A549 (cell line): ENCODE measurements around the gene LGALS1. TPM values are rescaled to one million over a fixed set of nuclear protein-coding genes. Genes with fewer than 3 reads are reported as not detected.

ENCODE experiments used
- ATAC-seq, 2 experiments: fragments of 200-7000 bp in 1 of 2; fragments of >200 bp in 1 of 2; cut with Nextera tagmentation in 1 of 2; cut with Tn5 transposase in 1 of 2; 3 replicates each; pipeline versions ENCODE4 v1.8.0 to v1.9.1; 2018 to 2020; ENCODE audit warnings: mild to moderate bottlenecking in 1 of 2, moderate library complexity in 1 of 2
- CTCF ChIA-PET: fragments of 300-600 bp; sonication (Branson Sonifier 250); formaldehyde crosslinking; extraction: SDS; loops from one replicate; lab custom pipeline; 2021; ENCODE audit warnings: antibody characterized with exemption, inconsistent platforms; lab: Yijun Ruan, JAX
- POLR2A ChIA-PET: fragments of 350-600 bp; formaldehyde crosslinking; extraction: SDS; loops from one replicate; lab custom pipeline; 2021; ENCODE audit warnings: antibody characterized with exemption, inconsistent platforms; lab: Yijun Ruan, JAX
- DNase-seq, 2 experiments: peaks; one replicate each; pipeline versions ENCODE4 v3.0.0 to v3.0.0-alpha.2; 2011 to 2016; ENCODE audit warnings: low read depth in 1 of 2, low spot score in 1 of 2
- FAIRE-seq: peaks from 2 replicates; lab custom pipeline; 2011; peaks lifted over from hg19 to GRCh38; lab: Jason Lieb, UNC
- H3K27ac ChIP-seq, 2 experiments: fragments of >200 bp; sonication (Bioruptor Twin); formaldehyde crosslinking; 3 replicates each; pipeline ENCODE4 v1.5.1; 2016 to 2017
- H3K4me1 ChIP-seq: fragments of >200 bp; sonication (Bioruptor Twin); formaldehyde crosslinking; 3 replicates; pipeline ENCODE4 v1.6.1; 2016
- H3K4me2 ChIP-seq: fragments of >200 bp; sonication (Bioruptor Twin); formaldehyde crosslinking; 3 replicates; pipeline ENCODE4 v1.6.1; 2016
- H3K4me3 ChIP-seq: fragments of >200 bp; sonication (Bioruptor Twin); formaldehyde crosslinking; 3 replicates; pipeline ENCODE4 v1.5.1; 2016
- H3K9me3 ChIP-seq: fragments of >200 bp; sonication (Bioruptor Twin); formaldehyde crosslinking; 3 replicates; pipeline ENCODE4 v1.6.1; 2016
- CBX8 ChIP-seq: fragments of 200-600 bp; sonication (generic); IDR thresholded peaks from 2 replicates; pipeline ENCODE4 v1.6.1; 2016
- CHD2 ChIP-seq: fragments of 150-350 bp; IDR thresholded peaks from 2 replicates; pipeline ENCODE4 v1.6.1; 2014; ENCODE audit warnings: low read length; ENCODE audit not compliant: partially characterized antibody
- EP300 ChIP-seq, 2 experiments: fragments of >200 bp; sonication (Bioruptor Twin); formaldehyde crosslinking; IDR thresholded peaks; 2 replicates in 1 of 2; 3 replicates in 1 of 2; pipeline ENCODE4 v1.6.1; 2016 to 2017
- FOSB ChIP-seq: fragments of 250-450 bp; sonication (Bioruptor Pico); IDR thresholded peaks from 2 replicates; pipeline ENCODE4 v1.5.0; 2020; ENCODE audit warnings: mild to moderate bottlenecking, moderate library complexity
- FOSL2 ChIP-seq, 2 experiments: fragments of 450-650 bp in 1 of 2; fragments of >200 bp in 1 of 2; sonication (Bioruptor Twin) in 1 of 2; formaldehyde crosslinking; IDR thresholded peaks; 2 replicates each; pipeline versions ENCODE4 v1.5.0 to v1.6.1; 2016 to 2020; ENCODE audit warnings: mild to moderate bottlenecking in 1 of 2, moderate library complexity in 1 of 2
- FOXS1 ChIP-seq: fragments of 250-450 bp; sonication (Bioruptor Pico); IDR thresholded peaks from 2 replicates; pipeline ENCODE4 v1.5.0; 2020; ENCODE audit warnings: mild to moderate bottlenecking, moderate library complexity
- GATA3 ChIP-seq: IDR thresholded peaks from 2 replicates; pipeline ENCODE4 v1.6.1; 2012; ENCODE audit warnings: borderline replicate concordance
- HOXA7 ChIP-seq: fragments of 250-450 bp; sonication (Bioruptor Pico); IDR thresholded peaks from 2 replicates; pipeline ENCODE4 v1.5.0; 2020; ENCODE audit warnings: mild to moderate bottlenecking, moderate library complexity
- MAZ ChIP-seq: fragments of 150-350 bp; IDR thresholded peaks from 2 replicates; pipeline ENCODE4 v1.6.1; 2014; ENCODE audit warnings: antibody characterized with exemption, low read depth, low read length, borderline replicate concordance
- MYC ChIP-seq: IDR thresholded peaks from 2 replicates; pipeline ENCODE4 v1.6.1; 2012; ENCODE audit warnings: mild to moderate bottlenecking, inconsistent platforms, low read length, improper control_type of control experiment, borderline replicate concordance
- NFE2L2 ChIP-seq: fragments of 150-350 bp; conservative IDR thresholded peaks from 2 replicates; pipeline ENCODE4 v1.6.1; 2014; ENCODE audit warnings: low read length
- NPAS2 ChIP-seq: fragments of 250-450 bp; sonication (Bioruptor Pico); IDR thresholded peaks from 2 replicates; pipeline ENCODE4 v1.8.0; 2022; ENCODE audit warnings: mild to moderate bottlenecking, moderate library complexity, borderline replicate concordance
- PHF8 ChIP-seq: fragments of 200-600 bp; sonication (generic); IDR thresholded peaks from 2 replicates; pipeline ENCODE4 v1.6.1; 2016; ENCODE audit warnings: low read depth, mild to moderate bottlenecking, antibody characterized with exemption, moderate library complexity, borderline replicate concordance
- POLR2A ChIP-seq: IDR thresholded peaks from 2 replicates; pipeline ENCODE4 v1.6.1; 2012; ENCODE audit warnings: mild to moderate bottlenecking, low read length
- RAD21 ChIP-seq, 2 experiments: fragments of >200 bp in 1 of 2; sonication (Bioruptor Twin) in 1 of 2; formaldehyde crosslinking in 1 of 2; IDR thresholded peaks in 1 of 2; conservative IDR thresholded peaks in 1 of 2; 2 replicates in 1 of 2; 3 replicates in 1 of 2; pipeline ENCODE4 v1.6.1; 2012 to 2018; ENCODE audit warnings: inconsistent platforms in 1 of 2
- RCOR1 ChIP-seq: fragments of 150-350 bp; IDR thresholded peaks from 2 replicates; pipeline ENCODE4 v1.6.1; 2014; ENCODE audit warnings: antibody characterized with exemption, low read length, low read depth
- RFX5 ChIP-seq: fragments of 450-650 bp; IDR thresholded peaks from 2 replicates; pipeline ENCODE4 v1.7.1; 2014; ENCODE audit warnings: antibody characterized with exemption, mild to moderate bottlenecking, moderate library complexity
- RNF2 ChIP-seq: fragments of 200-600 bp; sonication (generic); IDR thresholded peaks from 2 replicates; pipeline ENCODE4 v1.6.1; 2016; ENCODE audit warnings: low read depth, mild to moderate bottlenecking, antibody characterized with exemption, moderate library complexity, borderline replicate concordance
- SREBF2 ChIP-seq: fragments of 450-650 bp; IDR thresholded peaks from 2 replicates; pipeline ENCODE4 v1.6.1; 2014; ENCODE audit warnings: mild to moderate bottlenecking, moderate library complexity
- TFCP2L1 ChIP-seq: fragments of 250-450 bp; sonication (Bioruptor Pico); IDR thresholded peaks from 2 replicates; pipeline ENCODE4 v1.5.0; 2021; ENCODE audit warnings: mild to moderate bottlenecking
- ZC3H11A ChIP-seq: fragments of 450-650 bp; IDR thresholded peaks from 2 replicates; pipeline ENCODE4 v1.6.1; 2014; ENCODE audit warnings: antibody characterized with exemption, mild to moderate bottlenecking
- WGBS: methylation state at CpG from one replicate; pipeline ENCODE4 v1.1.6; 2017; ENCODE audit errors: missing lambda C conversion rate; 5-methylcytosine and 5-hydroxymethylcytosine counted together
- polyA plus RNA-seq, 4 experiments: library from polyadenylated mRNA; depleted of rRNA in 3 of 4; stranded (reverse); fragments of >200 nt; fragmentation: RNase III in 1 of 4; extraction: RNeasy Plus Mini Kit Qiagen cat#74134 plus additional on column Dnase treatment in 1 of 4; gene quantifications; 2 replicates in 3 of 4; 3 replicates in 1 of 4; pipeline ENCODE4 v1.2.3, GENCODE V29; 2011 to 2017
- TF ChIP-seq, protein P1 (sequence below): fragments of 450-650 bp; IDR thresholded peaks from 2 replicates; pipeline ENCODE4 v1.6.1; 2014; ENCODE audit warnings: antibody characterized with exemption
- TF ChIP-seq, protein P2 (sequence below): IDR thresholded peaks from 2 replicates; pipeline ENCODE4 v1.6.1; 2012; ENCODE audit warnings: low read depth, borderline replicate concordance
- TF ChIP-seq, protein P3 (sequence below): fragments of 250-450 bp; sonication (Bioruptor Pico); IDR thresholded peaks from 2 replicates; pipeline ENCODE4 v1.5.0; 2021; ENCODE audit warnings: mild to moderate bottlenecking, moderate library complexity, borderline replicate concordance
- TF ChIP-seq, protein P4 (sequence below): IDR thresholded peaks from 2 replicates; pipeline ENCODE4 v1.6.1; 2012

Gene LGALS1
- polyA plus RNA-seq, 2 of the 4 experiments (the other 2 are of a cell fraction), result 584 to 1,477 TPM

DNA sequence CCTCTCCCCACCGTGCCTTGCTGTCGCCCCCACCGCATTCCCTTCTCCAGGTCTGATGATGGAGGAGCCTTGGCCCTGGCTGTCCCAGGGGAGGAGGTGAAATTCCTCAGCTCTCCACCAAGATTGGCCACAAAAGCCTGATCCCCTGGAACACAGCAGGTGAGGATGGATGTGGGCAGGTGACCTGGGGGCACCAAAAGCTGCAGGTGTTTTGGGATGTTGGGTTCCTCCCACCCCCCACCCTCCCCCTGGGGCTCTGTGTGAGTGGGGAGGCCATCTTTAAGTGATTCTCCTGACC lies 22.1 kb downstream of the LGALS1 start:
- Histone ChIP-seq H3K27ac (peak overlapping the region in 1 of 2 experiments; percentile 54; a peak in 2 of 6 replicates), H3K4me1 (peaks cover 6% of the 10 kb centered on the region; the same call in 1 of the 3 replicates), H3K9me3 (no peaks in the 10 kb centered on the region), H3K4me2 (no peak overlapping the region), H3K4me3 (no peak overlapping the region)
- ATAC-seq (peak in 1 of 2 experiments; percentile 26; a peak in 1 of 6 replicates), DNase-seq (no peak), FAIRE-seq (no peak)
- POLR2A ChIA-PET, result no interaction called here
- CTCF ChIA-PET, result interaction anchor here (0.8 to 3.9 kb wide), 7 partner anchors 14 to 97 kb away, joined by 3 to 12 read pairs (median 4); no protein-coding TSS in a partner anchor
- 76% methylated on average over 3 of the region's 3 CpGs for WGBS
- TF ChIP-seq NFE2L2, result no peak
- TF ChIP-seq, protein P1, sequence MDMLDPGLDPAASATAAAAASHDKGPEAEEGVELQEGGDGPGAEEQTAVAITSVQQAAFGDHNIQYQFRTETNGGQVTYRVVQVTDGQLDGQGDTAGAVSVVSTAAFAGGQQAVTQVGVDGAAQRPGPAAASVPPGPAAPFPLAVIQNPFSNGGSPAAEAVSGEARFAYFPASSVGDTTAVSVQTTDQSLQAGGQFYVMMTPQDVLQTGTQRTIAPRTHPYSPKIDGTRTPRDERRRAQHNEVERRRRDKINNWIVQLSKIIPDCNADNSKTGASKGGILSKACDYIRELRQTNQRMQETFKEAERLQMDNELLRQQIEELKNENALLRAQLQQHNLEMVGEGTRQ, result no peak
- TF ChIP-seq, protein P2, sequence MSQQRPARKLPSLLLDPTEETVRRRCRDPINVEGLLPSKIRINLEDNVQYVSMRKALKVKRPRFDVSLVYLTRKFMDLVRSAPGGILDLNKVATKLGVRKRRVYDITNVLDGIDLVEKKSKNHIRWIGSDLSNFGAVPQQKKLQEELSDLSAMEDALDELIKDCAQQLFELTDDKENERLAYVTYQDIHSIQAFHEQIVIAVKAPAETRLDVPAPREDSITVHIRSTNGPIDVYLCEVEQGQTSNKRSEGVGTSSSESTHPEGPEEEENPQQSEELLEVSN, result no peak

DNA sequence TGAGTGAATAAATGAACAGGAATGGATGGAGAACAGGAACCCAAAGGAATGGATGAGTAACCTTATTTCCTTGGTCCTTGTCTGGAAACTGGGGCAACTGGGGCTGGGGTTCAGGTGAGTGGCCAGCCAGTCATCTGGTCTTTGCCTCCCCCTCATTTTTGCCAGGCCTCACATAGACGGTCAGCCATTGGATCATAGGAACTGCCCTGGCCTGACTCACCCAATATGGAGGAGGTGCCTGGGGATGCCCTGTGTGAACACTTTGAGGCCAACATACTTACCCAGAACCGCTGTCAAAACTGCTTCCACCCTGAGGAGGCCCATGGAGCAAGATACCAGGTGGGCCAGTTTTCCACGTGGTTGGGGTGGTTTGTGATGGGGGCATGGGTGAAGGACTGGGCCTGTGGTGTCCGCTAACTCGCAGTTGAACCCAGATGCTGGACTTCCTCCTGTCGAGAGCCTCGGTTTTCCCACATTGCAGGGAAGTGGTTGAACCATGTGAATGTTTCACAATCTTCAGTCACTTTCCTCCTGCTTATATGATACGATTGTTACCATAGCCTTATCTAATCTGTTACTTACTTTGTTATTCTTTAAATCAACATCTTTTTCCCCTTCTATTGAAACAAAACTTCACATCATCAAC lies 25.8 kb downstream of the LGALS1 start:
- TF ChIP-seq, protein P1, result no peak
- TF ChIP-seq HOXA7 (CRISPR knock-in tag) (no peak), ZC3H11A (no peak), CHD2 (no peak), TFCP2L1 (CRISPR knock-in tag) (no peak), CBX8 (no peak), RNF2 (no peak), POLR2A (no peak), RFX5 (no peak), PHF8 (no peak), GATA3 (no peak)
- TF ChIP-seq, protein P3, sequence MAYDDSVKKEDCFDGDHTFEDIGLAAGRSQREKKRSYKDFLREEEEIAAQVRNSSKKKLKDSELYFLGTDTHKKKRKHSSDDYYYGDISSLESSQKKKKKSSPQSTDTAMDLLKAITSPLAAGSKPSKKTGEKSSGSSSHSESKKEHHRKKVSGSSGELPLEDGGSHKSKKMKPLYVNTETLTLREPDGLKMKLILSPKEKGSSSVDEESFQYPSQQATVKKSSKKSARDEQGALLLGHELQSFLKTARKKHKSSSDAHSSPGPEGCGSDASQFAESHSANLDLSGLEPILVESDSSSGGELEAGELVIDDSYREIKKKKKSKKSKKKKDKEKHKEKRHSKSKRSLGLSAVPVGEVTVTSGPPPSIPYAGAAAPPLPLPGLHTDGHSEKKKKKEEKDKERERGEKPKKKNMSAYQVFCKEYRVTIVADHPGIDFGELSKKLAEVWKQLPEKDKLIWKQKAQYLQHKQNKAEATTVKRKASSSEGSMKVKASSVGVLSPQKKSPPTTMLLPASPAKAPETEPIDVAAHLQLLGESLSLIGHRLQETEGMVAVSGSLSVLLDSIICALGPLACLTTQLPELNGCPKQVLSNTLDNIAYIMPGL (CRISPR knock-in tag), result no peak
- no peak overlapping the region for H3K27ac ChIP-seq
- DNase-seq (no peak), ATAC-seq (no peak), FAIRE-seq (no peak)
- H3K4me3 ChIP-seq, result no peak overlapping the region
- CTCF ChIA-PET, result no interaction called here
- POLR2A ChIA-PET, result no interaction called here
- 80% methylated on average over 8 of the region's 8 CpGs for WGBS
- no peak overlapping the region for H3K4me2 ChIP-seq
- peaks cover 6% of the 10 kb centered on the region; the same call in 1 of the 3 replicates for H3K4me1 ChIP-seq
- no peaks in the 10 kb centered on the region for H3K9me3 ChIP-seq

DNA sequence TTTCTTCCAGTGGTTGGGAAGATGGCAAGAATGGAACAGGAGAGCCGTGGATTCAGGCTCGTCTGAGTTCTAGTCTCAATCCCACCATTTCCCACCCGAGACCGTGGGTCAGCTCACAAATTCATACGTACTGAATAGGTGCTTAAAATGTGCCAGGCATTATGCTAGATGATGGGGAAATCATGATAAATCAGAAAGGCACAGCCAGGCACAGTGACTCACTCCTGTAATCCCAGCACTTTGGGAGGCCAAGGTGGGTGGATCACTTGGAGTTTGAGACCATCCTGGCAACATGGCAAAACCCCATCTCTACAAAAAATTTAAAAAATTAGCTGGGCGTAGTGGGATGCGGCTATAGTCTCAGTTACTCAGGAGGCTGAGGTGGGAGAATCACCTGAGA lies 28.5 kb downstream of the LGALS1 start:
- ATAC-seq, result no peak

More for the DNA sequence above, 28.5 kb downstream of the LGALS1 start:
- 70% methylated on average over 7 of the region's 7 CpGs for WGBS
- Histone ChIP-seq H3K27ac (no peak overlapping the region), H3K9me3 (no peaks in the 10 kb centered on the region)
- TF ChIP-seq MYC, result no peak
- TF ChIP-seq PHF8, result no peak
- TF ChIP-seq SREBF2, result no peak
- no peak for TF ChIP-seq FOSB (CRISPR knock-in tag)
- TF ChIP-seq RNF2, result no peak
- TF ChIP-seq MAZ, result no peak
- no peak for TF ChIP-seq RAD21 (conservative IDR thresholded peaks at IDR 0.05 in 1 of 2, IDR thresholded peaks at IDR 0.05 in 1 of 2)
- no peak for TF ChIP-seq RCOR1
- TF ChIP-seq FOSL2 (IDR thresholded peaks at IDR 0.05), result no peak
- TF ChIP-seq FOSL2 (CRISPR knock-in tag; IDR thresholded peaks at IDR 0.05), result no peak
- TF ChIP-seq, protein P4, sequence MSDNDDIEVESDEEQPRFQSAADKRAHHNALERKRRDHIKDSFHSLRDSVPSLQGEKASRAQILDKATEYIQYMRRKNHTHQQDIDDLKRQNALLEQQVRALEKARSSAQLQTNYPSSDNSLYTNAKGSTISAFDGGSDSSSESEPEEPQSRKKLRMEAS, result no peak
- TF ChIP-seq, protein P2, result no peak
- TF ChIP-seq POLR2A, result no peak
- no peak for TF ChIP-seq NFE2L2
- no peak for TF ChIP-seq EP300 (IDR thresholded peaks at IDR 0.05)
- no peak for TF ChIP-seq NPAS2 (CRISPR knock-in tag)
- TF ChIP-seq FOXS1 (CRISPR knock-in tag), result no peak
- TF ChIP-seq, all 56 proteins: peak for 0
- CTCF ChIA-PET, result interaction anchor here (0.7 to 3.0 kb wide), 4 partner anchors 9 to 113 kb away, joined by 3 to 8 read pairs (median 3); no protein-coding TSS in a partner anchor
- FAIRE-seq, result no peak
- Histone ChIP-seq H3K4me2 (no peak overlapping the region), H3K4me3 (no peak overlapping the region), H3K4me1 (no peaks in the 10 kb centered on the region)
- POLR2A ChIA-PET, result no interaction called here
- DNase-seq, result no peak
